HG03432 (cell line): ENCODE data around the gene EYS.
A peak's percentile ranks its signal among the peaks of the same experiment; 100 is the strongest.
"Not testable (repeated sequence)": the region's sequence is repeated elsewhere in the genome, so short reads cannot be mapped to it uniquely, and the experiment has no call there.

Source experiments
- ATAC-seq: cut with Tn5 transposase; IDR thresholded peaks from one replicate; pipeline ENCODE4 v1.9.1; 2021; ENCODE audit warnings: mild to moderate bottlenecking, moderate library complexity; ENCODE audit not compliant: unreplicated experiment

Gene EYS

GRCh38 chr6:65637289-65638046 is 69.6 kb downstream of the EYS start:
- ATAC-seq = no peak

- no peak for ATAC-seq
These were observed 73.5 kb downstream of the EYS start for GRCh38 chr6:65633501-65633900.

- ATAC-seq = no peak
These were observed 75.3 kb downstream of the EYS start for GRCh38 chr6:65631711-65632110.

GRCh38 chr6:65627434-65627999 is 79.5 kb downstream of the EYS start:
- ATAC-seq = not testable (repeated sequence)

GRCh38 chr6:65627015-65627414 is 80.0 kb downstream of the EYS start:
- ATAC-seq = no peak

GRCh38 chr6:65623566-65623965 is 83.5 kb downstream of the EYS start:
- ATAC-seq = no peak

- no peak for ATAC-seq
These were observed 96.3 kb downstream of the EYS start for GRCh38 chr6:65610746-65611145.

- ATAC-seq = no peak
These were observed 111.5 kb downstream of the EYS start for GRCh38 chr6:65595540-65595939.

GRCh38 chr6:65570340-65570739 is 136.7 kb downstream of the EYS start:
- ATAC-seq = no peak

- no peak for ATAC-seq
These were observed 137.5 kb downstream of the EYS start for GRCh38 chr6:65569505-65569904.

GRCh38 chr6:65569056-65569455 is 138.0 kb downstream of the EYS start:
- ATAC-seq = not testable (repeated sequence)

- no peak for ATAC-seq
These were observed 140.9 kb downstream of the EYS start for GRCh38 chr6:65566117-65566516.

- ATAC-seq = no peak
These were observed 149.0 kb downstream of the EYS start for GRCh38 chr6:65558071-65558470.

GRCh38 chr6:65557224-65557623 is 149.8 kb downstream of the EYS start:
- ATAC-seq = no peak

- no peak for ATAC-seq
These were observed 160.1 kb downstream of the EYS start for GRCh38 chr6:65546894-65547293.

- no peak for ATAC-seq
These were observed 161.1 kb downstream of the EYS start for GRCh38 chr6:65545920-65546319.

- no peak for ATAC-seq
These were observed 168.4 kb downstream of the EYS start for GRCh38 chr6:65538644-65539043.

- ATAC-seq = no peak
These were observed 169.4 kb downstream of the EYS start for GRCh38 chr6:65537600-65537999.

- ATAC-seq = no peak
These were observed 175.5 kb downstream of the EYS start for GRCh38 chr6:65531533-65531932.

- ATAC-seq = peak; percentile 50
These were observed 182.8 kb downstream of the EYS start for GRCh38 chr6:65524232-65524631.

GRCh38 chr6:65505736-65506135 is 201.3 kb downstream of the EYS start:
- no peak for ATAC-seq

- ATAC-seq = peak; percentile 89
These were observed 206.0 kb downstream of the EYS start for GRCh38 chr6:65501045-65501444.

GRCh38 chr6:65483652-65484051 is 223.4 kb downstream of the EYS start:
- not testable (repeated sequence) for ATAC-seq
